A549 (cell line): ENCODE data around the gene SPATS2.

Experiments
- BCL3 ChIP-seq: fragments of >200 bp; sonication (Bioruptor Twin); formaldehyde crosslinking; IDR thresholded peaks from 3 replicates; pipeline ENCODE4 v1.6.1; 2016
- BHLHE40 ChIP-seq: IDR thresholded peaks from 2 replicates; pipeline ENCODE4 v1.6.1; 2012; ENCODE audit warnings: low read depth, low read length, inconsistent platforms
- CHD2 ChIP-seq: fragments of 150-350 bp; IDR thresholded peaks from 2 replicates; pipeline ENCODE4 v1.6.1; 2014; ENCODE audit warnings: low read length; ENCODE audit not compliant: partially characterized antibody
- CTCF ChIP-seq: fragments of >200 bp; sonication (Bioruptor Twin); formaldehyde crosslinking; IDR thresholded peaks from 3 replicates; pipeline ENCODE4 v1.5.1; 2016
- EP300 ChIP-seq, 2 experiments: fragments of >200 bp; sonication (Bioruptor Twin); formaldehyde crosslinking; IDR thresholded peaks; 2 replicates in 1 of 2; 3 replicates in 1 of 2; pipeline ENCODE4 v1.6.1; 2016 to 2017
- JUN ChIP-seq, 2 experiments: fragments of >200 bp; sonication (Bioruptor Twin); formaldehyde crosslinking; IDR thresholded peaks; 2 replicates in 1 of 2; 3 replicates in 1 of 2; pipeline ENCODE4 v1.6.1; 2016 to 2017
- MAX ChIP-seq: IDR thresholded peaks from 2 replicates; pipeline ENCODE4 v1.6.1; 2012
- MAZ ChIP-seq: fragments of 150-350 bp; IDR thresholded peaks from 2 replicates; pipeline ENCODE4 v1.6.1; 2014; ENCODE audit warnings: antibody characterized with exemption, low read depth, low read length, borderline replicate concordance
- MYC ChIP-seq: IDR thresholded peaks from 2 replicates; pipeline ENCODE4 v1.6.1; 2012; ENCODE audit warnings: mild to moderate bottlenecking, inconsistent platforms, low read length, improper control_type of control experiment, borderline replicate concordance
- POLR2A ChIP-seq: IDR thresholded peaks from 2 replicates; pipeline ENCODE4 v1.6.1; 2012; ENCODE audit warnings: mild to moderate bottlenecking, low read length
- POLR2AphosphoS2 ChIP-seq: conservative IDR thresholded peaks from 2 replicates; pipeline ENCODE4 v1.6.1; 2012; ENCODE audit warnings: low read length, improper control_type of control experiment, inconsistent platforms
- RFX5 ChIP-seq: fragments of 450-650 bp; IDR thresholded peaks from 2 replicates; pipeline ENCODE4 v1.7.1; 2014; ENCODE audit warnings: antibody characterized with exemption, mild to moderate bottlenecking, moderate library complexity
- RNF2 ChIP-seq: fragments of 200-600 bp; sonication (generic); IDR thresholded peaks from 2 replicates; pipeline ENCODE4 v1.6.1; 2016; ENCODE audit warnings: low read depth, mild to moderate bottlenecking, antibody characterized with exemption, moderate library complexity, borderline replicate concordance
- TFCP2L1 ChIP-seq: fragments of 250-450 bp; sonication (Bioruptor Pico); IDR thresholded peaks from 2 replicates; pipeline ENCODE4 v1.5.0; 2021; ENCODE audit warnings: mild to moderate bottlenecking

- TF ChIP-seq EP300 (IDR thresholded peaks at IDR 0.05) (no peak), POLR2A (peak; percentile 65), MAZ (no peak), JUN (IDR thresholded peaks at IDR 0.05) (peak; percentile 74 to 85; a peak in 3 of 5 replicates), CTCF (no peak), MYC (0 out of 2 replicates have a peak, but pooled peaks have one; percentile 25), TFCP2L1 (CRISPR knock-in tag) (peak; percentile 79; the same call in 1 of the 2 replicates), RNF2 (no peak), BCL3 (peak; percentile 75; the same call in 1 of the 3 replicates), MAX (peak; percentile 53), RFX5 (no peak), CHD2 (no peak), BHLHE40 (no peak), POLR2AphosphoS2 (no peak)
These were observed 446 bp upstream of the SPATS2 start for GRCh38 chr12:49366652-49367380.
